Stimulated activated CD4-positive, alpha-beta T cell treated with anti-CD3 and anti-CD28 coated beads, Interleukin-4, amount 100 ng/mL, for 24 hours (primary cell): Measurements from ENCODE around the gene POLRMT.

Experiments used
- DNase-seq: peaks from one replicate; pipeline ENCODE4 v3.0.0-alpha.2; 2020

The POLRMT gene

DNA sequence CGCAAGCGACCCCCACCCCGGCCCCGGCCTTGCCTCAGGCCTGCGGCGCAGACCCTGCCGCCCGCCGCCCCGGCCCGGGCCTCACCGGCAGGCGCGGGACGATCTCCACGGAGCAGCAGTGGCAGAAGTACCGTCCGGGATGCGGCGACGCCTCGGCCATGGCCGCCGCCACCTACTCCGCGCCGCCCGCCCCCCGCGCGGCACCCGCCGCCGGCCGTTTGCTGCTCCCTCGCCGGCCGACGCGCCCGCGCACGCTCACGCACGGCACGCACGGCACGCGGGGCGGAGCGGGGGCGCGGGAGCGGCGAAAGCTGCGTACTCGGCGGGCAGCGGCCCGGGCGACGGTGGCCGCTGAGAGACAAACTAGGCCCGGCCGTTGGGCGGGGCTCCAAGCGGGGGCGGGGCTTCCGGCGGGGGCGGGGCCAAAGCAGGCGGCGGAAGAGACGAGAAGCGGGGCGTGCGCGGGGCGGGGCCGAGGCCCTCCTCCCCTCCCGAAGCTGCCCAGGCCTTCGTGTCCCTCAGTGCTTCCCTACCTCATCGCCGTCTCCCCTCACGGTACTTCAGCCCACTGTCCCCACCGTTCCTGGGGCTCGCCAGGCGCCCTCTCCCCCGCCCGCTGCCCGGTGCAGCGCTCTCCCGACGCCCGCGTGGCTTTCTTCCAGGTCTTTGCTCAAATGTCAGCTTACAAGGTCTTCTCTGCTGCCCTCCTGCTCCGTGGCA is 29.8 kb upstream of the POLRMT start, which contains the start of gene RNF126:
RNF126 (minus strand) TSS at position 253 of the 720 bp plus-strand sequence; CDS start at position 160, 93 bp downstream.
- peak; percentile 92 for DNase-seq

DNA sequence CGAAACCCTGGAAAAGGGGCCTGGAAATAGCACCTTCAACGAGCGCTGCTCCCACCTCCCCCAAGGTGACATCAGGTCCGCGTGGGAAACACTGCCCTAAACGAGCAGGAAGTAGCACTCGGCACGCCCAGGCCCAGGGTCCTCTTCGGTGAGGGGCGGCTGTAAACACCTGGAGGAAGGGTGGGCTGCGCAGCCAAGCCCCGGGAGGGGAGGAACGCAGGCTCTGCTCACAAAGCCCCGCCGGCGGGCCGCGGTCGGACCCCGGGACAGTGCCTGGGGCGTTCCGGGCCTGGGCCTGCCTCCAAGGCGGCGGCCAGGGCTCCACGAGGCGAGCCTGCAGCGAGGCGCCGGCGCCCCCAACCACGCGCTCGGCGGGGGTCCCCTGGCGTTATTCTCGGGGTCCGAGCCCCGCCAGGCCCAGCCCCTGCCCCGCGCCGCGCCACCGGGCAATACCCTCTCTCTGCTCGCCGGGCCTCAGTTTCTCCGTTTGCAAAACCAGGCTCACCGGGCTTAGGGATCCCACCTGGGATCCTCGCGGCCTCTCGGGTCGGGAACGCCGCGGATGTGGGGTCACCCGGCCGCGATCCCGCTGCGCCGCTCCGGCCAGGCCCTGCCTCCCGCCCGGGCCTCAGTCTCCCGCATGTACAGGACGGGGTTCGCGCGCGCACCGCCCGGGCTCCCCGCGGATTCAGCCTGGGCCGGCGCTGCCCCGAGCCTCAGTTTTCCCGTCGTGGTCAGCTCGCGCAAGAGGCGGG is 29.0 kb upstream of the POLRMT start:
- peak; percentile 78 for DNase-seq

DNA sequence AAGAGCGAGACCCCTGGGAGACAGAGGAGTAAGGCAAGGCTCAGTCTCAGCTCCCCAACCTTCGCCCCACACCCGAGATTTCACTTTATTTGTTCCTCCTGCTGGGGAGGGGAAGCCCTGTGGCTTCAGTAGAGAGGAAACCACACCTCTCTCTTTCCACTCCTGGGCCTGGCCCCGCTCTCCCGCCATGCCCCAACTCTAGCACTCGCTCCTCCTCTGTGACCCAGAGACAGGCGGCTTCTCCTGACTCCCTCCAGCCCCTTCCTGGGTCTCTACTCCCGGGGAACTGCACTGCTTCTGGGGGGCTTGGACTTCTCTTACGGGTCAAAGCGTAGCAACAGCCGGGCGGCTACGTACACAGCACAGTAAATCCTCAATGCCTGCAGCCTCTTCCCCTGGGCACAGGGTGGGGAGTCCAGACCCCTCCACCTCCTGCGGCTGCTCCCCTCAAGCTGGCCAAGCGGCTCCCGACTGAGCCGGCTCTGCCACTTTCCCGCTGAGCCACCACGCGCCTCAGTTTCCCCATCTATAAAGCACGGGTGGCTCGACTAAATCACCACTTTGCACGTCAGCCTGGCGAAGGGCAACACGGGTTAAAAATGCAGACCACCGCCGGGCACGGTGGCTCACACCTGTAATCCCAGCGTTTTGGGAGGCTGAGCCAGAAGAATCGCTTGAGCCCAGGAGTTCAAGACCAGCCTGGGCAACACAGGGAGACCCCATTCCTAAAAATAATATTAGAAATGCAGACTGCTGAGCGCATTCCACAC is 28.3 kb upstream of the POLRMT start:
- DNase-seq: peak; percentile 68

DNA sequence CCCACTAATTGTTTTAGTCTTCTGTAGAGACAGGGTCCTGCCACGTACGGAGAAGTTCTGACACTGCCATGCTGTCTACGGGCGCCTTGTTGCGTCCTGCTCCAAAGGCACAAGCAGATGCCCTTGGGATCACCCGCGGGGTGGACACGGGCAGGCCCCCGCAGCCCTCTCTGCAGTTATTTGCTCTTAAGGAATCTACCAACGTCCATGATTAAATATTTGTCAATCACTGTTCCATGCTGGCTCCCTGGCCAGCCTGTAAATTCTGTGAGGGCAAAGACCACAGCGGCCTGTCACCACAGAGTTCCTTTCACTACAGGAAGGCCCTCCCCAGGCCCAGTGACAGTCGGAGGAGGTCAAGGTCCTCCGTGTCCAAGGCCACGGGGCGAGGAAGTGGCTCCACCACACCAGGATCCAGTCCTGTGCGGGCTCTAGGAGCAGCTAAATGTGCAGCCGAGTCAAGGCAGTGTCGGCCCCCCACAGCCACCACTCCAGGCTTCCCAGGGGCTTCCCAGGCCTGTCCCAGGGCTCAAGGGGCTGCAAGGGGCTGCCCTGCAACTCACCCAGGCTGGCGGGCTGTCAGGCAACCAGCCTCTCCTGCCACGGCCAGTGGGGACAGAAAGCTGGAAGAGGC is 27.6 kb upstream of the POLRMT start:
- no peak for DNase-seq

DNA sequence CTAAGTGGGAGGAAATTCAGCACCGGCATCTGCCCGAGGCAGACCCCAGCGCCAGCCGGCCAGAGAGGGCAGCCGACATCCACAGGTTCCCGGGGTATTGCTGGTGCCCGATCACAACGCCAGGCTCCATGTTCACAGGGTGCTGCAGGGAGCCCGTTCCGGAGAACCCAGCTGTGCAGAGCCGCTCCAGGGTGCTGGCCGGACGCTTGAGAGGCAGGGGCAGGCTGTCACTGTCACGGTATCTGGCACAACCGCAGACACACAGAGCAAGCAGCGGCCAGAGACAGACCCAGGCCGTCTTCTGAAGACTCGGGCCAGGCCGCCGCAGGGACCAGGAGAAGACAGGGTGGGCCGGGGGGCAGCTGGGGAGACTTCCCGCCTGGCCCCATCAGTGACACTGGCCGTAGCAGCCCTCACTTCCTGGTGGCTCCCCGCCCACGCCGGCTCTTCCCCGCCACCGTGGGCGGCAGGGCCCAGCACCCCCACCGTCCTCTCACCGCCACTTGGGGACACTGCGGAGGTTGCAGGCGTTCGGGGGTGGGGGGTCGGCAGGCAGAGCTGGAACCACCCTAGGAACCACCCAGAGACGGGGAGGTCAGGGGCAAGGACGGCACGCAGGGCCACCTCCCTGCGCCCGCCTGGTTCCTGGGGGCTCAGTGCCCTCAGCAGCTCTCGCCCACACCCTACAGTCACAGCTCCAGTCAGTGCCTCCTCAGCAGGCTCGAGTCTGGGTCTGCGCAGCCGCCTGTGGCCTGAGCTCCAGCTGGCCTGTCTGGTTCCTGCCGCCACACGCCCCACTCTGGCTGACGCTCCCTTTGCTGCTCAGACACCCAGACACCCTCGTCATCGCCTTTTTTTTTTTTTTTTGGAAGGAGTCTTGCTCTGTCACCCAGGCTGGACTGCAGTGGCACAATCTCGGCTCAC is 25.8 kb upstream of the POLRMT start:
- peak; percentile 44 for DNase-seq

DNA sequence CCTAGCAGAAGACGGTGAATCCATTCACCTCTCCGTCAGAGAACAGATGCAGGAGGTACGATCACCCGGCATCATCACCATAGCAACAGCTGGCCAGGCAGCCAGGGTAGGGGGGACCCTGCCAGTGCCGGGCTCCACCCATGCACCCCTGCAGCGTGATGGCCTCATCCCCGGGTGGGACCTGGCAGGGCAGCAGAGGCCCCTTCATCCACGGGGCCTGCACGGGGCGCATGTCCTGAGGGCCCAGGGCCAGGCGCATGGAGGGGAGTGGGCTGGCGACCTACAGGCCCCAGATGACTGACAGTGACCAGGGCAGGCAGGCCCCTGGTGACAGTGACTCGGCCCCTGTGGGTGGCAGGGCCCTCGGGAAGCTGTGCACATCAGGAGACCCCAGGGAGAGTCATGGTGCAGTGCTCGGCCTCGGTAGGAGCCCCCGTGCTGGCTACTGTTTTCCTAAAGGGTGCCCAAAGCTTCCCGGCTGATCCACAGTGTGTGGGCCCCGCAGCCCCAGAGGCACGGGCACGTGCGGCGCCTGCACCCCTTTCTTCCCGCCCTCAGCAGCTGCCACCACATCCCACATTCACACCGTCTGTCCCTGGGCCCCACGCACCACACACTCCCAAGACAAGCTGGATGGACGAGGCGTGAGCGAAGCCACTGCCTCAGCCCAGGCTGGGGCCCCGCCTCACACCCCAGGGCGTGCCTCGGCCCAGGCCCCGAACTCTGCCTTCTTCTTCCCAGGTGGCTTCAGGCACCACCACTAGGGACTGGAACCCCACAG is 24.9 kb upstream of the POLRMT start:
- no peak for DNase-seq

DNA sequence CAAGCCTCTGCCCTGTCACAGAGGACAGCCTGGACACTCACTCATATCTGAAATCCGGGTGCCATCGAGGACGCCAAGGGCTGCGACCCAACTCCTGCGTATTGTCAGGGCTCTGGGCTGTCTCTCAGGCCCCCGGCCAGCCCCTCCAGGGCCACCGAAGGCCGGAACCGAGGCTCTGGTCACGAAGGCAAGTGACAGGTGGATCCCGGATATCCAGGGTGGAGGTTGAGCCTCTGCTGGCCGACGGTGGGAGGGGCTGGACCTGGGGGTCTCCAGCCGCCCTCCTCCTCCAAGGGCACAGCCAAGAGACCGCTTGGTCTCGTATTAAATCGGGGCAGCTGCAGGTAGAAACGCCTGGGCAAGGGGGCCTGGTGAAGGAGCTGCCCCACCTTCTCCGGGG is 24.3 kb upstream of the POLRMT start:
- DNase-seq: no peak

DNA sequence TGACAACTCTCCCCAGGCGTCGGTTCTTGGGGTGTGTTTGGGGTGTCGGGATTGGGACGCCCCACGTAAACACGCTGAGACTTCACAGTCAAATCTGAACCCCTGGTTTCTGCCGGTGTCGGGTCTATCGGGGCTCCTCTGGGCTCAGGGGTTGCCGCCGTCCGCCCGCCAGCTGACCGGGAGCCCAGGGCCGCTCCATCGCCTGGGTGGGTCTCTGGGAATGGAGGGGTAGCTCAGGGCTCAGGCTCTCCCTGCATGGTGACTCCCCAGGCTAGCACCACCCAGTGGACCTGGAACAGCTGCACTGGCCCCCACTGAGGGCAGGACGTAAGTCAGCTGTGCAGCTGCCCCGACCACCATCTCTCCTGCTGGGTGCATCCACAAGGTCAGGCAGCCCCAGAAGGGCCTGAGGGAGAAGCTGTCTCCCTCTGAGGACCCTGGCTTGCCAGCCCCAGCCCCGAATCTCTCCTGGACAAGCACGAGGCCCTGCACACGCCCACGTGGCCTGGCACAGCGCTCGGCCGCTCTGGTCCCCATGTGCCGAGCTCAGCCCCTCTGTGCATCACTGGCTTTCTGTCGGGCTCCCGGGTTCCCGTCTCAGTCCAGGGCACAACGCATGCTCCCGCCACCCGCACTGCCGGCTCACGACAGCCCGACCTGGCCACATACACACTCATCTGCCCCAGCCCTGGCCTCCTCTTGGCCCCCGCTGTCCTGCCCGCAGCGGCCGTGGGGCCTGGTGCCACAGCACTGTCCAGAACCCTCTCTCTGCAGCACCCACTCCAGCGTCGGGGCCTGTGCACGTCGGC is 23.6 kb upstream of the POLRMT start:
- DNase-seq: no peak

DNA sequence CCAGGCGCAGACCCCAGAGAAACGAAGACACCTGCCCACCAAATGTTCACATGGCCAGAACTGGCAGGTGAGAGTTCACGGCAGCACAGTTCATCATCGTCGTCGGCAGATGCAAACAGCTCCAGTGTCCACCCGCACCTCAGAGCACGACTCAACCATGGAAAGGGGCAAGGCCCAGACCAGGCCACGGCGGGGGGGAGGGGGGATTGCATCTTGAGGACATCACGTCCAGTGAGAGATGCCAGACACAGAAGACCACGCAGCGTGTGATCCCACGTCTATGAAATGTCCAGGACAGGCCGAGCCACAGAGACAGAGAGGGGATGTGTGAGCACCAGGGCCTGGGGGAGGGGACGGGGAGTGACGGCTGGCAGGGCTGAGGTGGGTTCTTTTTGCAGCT is 22.4 kb upstream of the POLRMT start:
- no peak for DNase-seq

DNA sequence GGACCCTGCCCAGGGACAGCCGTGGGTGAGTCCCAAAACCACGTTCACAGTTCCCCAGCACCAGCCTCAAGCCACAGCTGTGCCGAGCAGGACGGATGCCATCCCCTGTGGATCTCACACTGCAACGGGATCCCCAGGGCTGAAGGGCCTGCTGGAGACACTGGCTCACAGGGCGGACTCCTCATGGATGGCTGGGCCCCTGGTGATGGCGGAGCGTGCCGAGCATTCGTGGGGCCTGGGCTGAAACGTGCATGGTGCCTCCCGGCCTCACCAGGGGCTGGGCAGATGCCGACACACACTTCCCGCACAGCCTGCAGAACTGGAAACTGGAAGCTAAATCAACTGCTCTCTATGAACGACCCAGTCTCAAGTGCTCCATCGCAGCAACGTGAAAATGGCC is 20.1 kb upstream of the POLRMT start:
- DNase-seq: no peak

DNA sequence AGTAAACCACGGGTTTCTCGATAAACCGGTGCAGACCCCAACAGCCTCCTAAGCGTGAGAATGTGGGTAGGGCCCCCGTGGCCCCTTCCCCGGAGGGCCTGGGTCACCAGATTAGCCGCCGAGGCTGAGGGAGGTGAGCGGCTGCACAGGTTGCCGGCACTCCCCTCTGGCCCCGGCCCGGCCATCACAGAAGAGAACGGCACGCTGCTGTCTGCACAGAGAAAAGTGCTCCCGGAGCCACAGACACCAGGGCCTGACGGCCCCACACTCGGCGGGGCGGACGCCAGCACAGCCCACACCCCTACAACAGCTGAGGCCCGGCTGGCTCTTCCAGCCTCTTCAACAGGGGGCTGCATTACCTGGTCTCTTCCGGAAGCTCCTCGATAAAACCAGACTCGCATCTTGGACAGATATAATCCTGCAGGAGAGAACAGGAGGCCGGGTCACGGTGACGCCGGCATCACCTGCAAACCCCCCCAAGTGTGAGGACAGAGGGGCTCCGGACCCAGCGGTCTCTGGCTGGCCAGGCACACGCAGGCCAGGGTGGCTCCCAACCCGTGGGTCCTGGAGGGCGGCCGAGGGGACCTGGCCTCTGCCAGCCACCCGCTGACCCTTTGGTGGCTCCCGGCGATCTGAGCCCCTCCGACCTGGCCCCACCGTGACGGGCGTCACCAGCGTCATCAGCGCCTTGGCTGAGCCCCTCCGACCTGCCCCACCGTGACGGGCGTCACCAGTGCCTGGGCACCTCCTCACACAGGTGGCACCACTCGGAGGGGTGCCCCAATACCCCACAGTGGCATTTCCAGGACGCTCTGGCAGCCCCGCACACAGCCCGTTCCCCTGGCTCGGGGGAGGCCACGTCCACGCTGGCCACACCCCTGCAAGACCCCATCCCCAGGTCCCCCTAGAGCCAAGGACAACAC is 19.4 kb upstream of the POLRMT start:
- DNase-seq: no peak

DNA sequence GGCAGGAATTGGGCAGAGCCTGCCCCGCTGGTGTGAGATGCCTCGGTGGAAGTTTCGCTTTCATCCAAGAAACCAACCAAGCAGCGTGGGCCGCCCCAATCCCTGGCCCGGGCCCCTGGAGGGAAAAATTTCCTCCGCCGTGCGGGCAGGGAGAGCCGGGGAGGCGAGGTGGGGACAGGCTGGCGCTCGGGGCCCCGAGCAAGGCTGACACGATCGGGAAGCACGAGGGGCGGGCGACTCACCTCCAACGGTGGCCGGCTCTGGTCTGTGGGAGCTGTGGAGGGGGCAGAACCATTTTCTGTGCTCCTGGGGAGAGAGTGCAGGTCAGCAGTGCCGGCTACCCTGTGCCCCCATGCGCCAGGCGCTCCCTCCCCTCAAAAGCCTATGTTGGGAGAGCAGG is 18.7 kb upstream of the POLRMT start:
- DNase-seq: no peak

DNA sequence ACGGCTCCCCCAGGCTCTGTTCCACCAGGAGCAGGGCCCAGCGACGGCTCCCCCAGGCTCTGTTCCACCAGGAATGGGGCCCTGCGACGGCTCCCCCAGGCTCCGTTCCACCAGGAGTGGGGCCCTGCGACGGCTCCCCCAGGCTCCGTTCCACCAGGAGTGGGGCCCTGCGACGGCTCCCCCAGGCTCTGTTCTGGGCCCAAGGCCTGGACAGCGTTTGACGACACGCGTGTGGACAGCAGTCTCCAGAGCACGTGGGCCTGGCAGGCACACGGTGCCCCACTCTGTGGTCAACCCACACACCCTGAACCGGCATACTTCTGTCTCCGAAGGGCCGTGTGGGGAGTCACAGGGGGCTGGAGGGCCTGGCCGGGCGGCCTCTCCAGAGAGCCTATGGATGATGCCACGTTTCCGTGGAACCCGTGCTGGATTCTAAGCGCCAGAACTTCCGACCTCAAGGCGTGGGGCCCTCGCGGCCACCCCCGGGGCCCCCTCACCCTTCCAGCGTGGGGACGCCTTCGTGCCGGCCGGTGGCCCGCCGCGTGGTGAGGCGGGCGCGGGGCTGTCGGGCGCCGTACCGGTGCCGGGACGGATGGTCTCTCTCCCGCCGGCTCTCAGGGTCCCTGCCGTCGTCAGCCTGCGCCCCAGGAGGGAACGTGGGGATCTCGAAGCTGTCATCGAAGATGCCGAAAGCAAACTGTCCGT is 17.9 kb upstream of the POLRMT start:
- no peak for DNase-seq

DNA sequence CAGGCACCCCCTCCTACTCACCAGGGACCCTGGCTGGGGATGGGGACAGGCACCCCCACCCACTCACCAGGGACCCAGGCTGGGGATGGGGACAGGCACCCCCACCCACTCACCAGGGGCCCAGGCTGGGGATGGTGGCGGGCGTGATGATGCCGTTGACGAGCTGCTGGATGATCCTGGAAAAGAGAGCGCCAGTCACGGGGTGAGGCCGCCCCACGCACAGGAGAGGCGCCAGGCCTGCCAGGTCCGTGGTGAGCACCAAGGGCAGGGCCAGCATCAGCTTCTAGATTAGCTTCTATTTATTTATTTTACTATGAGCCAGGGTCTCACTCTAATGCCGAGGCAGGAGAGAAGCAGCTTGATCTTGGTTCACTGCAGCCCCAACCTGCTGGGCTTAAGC is 16.8 kb upstream of the POLRMT start:
- DNase-seq: no peak

DNA sequence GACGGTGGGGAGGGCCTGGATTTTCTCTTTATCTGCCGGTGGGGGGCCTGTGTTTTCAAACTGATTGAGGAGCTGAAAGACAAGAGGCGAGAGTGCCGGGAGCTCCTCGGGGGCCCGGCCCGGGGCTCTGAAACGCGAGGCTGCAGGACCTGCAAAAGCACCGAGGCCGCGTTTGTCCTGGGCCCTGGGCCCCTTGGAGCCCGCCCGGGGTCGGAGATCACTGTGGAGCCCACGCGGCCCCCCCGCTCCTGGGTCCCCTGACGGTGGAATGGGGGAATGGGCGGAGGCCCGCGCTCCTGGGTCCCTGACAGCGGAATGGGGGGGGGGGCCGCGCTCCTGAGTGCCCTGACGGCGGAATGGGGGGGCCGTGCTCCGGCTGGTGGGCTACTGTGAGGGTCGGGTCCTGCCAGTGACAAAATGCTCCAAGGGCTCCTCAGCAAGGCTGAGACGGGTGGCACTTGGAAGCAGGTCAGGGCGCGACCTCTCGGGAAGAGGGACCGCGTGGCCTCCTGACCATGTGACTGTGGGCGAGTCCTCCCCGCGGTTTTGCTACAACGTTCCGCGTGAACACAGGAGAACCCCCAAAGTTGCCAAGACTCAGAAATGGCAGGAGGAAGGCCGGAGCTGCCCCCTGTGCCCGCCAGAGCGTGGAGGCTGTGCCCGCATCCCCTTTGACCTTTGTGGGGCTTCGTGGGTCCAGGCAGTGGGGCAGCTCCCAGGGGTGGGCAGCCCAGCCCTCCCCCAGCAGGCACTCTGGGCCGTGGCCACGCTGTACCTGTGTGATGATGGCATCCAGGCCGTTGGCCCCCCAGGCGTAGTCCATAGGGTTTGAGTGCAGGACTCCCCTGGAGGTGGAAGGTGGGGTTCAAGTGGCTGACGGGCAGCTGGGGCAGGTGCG is 15.8 kb upstream of the POLRMT start:
- DNase-seq: no peak

DNA sequence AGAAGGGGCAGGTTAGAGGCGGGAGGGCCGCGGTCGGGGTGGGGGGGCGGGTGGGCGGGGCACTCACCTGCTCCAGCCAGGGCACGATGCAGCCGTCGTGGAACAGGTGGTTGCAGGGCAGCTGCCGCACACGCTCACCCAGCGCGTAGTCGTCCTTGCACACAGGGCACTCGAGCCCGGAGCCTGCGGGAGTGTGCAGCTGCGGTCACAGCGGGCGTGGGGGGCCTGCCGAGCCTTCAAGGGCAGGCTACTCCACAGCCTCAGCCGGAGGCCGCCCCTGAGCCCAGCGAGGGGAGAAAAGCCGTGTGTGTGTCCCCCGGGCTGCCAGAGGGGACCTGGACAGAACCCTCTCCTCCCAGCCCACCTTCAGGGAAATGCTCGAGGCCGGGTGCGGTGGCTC is 15.0 kb upstream of the POLRMT start:
- no peak for DNase-seq

DNA sequence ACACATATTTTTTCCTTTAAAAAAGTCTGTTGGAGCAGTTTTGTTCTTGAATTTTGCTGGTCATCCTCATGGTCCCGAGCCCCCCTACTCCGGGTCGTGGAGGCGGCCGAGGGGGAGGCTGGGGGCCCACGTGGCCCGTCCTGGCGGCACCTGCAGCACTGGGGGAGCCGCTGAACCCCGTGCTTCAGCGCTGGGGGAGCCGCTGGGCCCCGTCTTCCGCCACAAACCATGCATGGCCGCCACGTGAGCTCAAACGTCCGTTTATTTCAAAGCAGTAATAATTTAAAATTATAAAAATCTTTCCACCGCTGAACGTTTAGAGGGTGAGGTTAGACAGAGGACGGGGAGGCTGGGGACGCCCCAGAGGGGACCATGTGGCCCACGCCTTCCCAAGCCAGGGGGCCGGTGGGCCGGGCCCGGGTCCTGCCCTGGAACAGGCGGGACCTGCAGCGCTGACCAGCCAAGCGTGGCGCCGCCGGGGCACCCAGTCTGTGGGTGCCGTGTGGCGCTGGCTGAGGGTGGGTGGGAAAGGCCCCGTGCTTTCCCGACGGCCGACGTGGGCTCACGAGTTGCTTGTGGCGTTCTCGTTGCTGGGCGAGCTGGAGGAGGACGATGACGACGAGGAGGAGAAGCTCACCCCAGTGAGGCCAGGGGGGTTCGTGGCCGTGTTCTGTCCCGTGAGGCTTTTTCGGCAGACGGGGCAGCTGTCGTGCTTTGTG is 14.4 kb upstream of the POLRMT start:
- DNase-seq: no peak
